GM19467 (cell line): Measurements from ENCODE around the gene SGK1.
"Not testable (repeated sequence)": the region's sequence is repeated elsewhere in the genome, so short reads cannot be mapped to it uniquely, and the experiment has no call there.

Source experiments
- ATAC-seq: cut with Tn5 transposase; IDR thresholded peaks from one replicate; pipeline ENCODE4 v1.9.1; 2021; ENCODE audit warnings: mild to moderate bottlenecking, moderate library complexity; ENCODE audit not compliant: unreplicated experiment

The SGK1 gene

DNA sequence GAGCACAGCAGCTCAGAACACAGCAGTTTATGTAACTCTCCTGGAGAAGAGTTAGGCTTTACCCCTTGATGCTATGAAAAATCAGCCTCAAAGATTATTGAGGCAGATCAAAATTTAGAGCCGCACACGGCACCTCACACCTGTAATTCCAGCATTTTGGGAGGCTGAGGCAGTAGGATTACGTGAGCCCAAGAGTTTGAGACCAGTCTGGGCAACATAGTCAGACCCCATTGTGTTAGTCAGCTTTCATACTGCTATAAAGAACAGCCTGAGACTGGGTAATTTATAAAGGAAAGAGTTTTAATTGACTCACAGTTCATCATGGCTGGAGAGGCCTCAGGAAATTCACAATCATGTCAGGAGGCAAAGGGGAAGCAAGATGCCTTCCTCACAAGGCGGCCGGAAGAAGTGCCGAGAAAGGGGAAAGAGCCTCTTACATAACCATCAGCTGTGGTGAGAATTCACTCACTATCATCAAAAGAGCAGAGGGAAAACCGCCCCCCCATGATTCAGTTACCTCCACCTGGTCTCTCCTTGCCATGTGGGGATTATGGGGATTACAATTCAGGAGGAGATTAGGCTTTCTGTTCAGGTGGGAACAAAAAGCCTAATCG, 87.7 kb downstream of the SGK1 start:
- no peak for ATAC-seq

DNA sequence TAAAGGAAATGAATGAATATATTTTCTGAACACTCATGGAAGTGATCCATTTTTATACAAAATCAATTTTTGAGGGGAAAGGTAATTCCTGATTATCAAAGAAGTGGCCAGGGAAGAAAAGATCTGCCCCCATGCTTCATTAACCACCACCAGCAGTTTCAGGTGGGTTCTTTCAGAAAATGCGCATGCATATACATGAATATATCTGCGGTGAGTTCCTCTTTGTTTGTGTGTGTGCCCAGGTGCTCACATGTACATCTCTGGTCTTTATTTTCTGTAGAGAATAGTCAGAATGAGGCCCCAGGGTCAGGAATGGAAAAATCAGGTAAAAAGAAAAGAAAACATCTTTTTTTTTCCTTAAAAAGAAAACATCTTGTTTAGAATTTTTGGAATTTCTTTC, 88.4 kb downstream of the SGK1 start:
- no peak for ATAC-seq

DNA sequence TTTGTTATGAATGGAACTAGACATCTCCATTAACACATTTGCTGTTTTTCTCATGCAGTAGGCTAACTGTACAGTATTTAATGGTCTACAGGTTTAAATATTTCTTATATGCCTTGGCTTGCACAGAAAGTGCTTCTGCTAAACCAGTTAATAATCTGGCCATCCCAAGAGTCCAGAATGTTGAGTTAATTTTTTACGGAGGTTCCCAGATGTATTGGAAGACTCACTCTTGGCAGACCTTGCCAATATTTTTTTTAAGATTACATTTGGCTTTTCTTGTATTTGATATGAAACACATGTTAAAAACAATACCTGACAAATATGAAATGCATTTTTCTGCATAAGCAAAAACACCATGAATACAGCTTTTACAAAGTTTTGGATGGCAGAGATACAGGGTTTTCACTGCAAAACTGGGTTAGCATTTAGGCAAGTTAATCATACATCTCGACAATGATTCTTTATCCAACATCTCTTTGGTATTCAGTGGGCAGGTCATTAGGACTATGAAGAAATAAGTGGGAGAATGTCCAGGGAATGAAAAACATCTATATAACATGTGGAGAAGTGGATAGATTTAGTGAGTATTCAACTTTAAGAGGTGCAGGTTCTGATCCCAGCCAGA, 94.0 kb downstream of the SGK1 start:
- no peak for ATAC-seq

DNA sequence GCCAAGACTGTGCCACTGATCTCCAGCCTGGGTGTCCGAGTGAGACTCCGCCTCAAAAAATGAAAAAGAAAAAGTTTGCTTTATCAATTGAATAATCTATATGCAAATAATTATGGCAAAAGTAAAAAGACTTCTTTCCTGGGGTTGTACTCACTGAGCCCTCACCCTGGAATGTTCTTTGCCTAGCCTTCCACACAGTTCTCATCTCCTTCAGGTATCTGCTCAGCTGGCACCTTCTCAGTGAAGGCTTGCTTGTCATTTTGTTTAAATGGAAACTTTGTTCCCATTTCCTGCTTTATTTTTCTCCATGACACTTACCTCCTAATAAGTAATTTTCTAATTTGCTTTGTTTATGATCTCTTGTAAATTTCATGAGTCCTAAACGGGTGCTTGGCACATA, 96.7 kb downstream of the SGK1 start:
- no peak for ATAC-seq

DNA sequence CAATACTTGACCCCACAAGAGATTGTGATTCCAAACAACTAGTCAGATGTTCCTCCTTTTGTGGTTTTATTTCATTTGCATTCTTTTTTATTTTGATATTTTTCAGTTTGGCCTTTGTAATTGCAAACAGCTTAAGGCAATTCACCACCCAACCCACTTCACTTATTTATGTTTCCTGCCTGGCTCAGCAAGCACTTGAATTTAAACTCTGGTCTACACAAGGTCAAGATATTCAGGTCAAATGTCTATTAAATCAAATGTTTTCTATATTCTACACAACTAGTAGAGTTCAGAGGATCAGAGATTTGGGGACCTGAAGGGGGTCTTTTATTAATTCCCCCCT, 100.1 kb downstream of the SGK1 start:
- ATAC-seq: no peak

DNA sequence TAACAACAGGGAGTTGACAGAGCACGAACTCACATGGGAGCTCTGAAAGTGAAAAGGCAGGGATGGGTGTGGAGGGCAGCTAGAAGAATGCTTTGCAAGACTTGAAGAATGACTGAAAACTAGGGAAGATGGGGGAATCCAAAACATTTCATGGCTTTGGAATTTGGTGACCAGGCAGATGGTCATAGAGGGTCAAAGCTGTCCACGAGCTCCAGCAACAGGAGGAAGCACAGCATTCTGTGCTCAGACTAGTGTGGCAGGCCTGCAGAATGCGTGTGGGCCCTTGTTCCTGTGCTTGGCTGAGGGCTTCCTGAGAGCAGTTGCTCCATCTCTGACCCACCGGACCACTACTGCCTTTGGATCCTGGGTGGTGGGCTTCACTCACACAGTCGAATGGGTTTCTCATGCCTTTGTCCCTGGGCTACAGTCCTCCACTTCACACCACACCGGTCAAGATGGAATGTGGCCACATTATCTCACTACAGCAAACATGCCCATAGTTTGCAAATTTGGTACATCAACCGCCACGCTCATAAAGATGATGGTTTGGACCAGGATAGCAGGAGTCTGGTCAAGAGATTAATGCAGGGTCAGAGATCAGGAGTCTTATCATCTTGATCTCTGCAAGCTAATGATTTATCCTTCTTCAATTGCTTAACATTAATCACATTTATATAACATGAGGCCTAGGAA, 100.7 kb downstream of the SGK1 start:
- no peak for ATAC-seq

DNA sequence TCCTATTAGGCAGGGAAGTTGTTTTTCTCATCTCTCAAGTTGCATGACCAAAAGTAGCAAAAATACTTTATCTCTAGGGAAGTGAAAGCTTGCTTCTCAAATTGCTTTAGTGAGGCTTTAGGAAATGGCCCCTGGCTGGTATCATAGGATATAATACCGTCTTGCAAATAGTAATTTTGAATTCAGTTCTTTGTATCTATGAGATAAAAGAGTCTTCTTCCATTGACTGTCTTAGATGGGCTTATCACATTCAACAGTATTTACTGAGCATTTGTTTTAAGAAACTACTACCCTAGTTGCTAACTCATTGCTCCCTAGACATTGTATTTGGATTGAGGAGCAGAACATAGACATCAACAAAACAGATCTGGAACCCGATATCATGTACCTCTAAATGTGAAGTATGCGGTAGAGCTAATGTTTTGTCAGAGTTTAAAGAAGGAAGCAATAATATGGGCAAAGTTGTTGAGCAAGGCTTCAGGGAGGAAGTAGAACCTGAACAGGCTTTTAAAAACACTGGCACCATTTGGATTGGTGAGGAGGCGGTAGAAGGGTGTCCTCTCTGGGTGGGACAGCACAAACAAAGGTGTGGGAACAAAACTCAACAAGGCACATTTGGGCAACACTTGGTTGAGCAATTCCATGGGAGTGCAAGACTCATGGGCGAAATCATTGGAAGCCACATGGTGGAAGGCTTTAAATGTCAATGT, 101.5 kb downstream of the SGK1 start:
- no peak for ATAC-seq

DNA sequence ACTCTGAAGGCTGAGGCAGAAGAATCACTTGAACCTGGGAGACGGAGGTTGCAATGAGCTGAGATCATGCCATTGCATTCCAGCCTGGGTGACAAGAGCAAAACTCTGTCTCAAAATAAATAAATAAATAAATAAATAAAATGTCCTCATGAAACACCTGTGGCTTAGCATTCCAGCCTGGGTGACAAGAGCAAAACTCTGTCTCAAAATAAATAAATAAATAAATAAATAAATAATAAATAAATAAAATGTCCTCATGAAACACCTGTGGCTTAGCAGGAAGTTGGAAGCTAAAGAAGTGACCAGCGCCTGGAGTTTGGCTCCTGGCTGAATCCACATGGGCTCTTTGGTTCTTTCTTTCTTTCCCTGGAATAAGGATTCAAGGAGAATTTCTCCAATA, 104.5 kb downstream of the SGK1 start:
- not testable (repeated sequence) for ATAC-seq

DNA sequence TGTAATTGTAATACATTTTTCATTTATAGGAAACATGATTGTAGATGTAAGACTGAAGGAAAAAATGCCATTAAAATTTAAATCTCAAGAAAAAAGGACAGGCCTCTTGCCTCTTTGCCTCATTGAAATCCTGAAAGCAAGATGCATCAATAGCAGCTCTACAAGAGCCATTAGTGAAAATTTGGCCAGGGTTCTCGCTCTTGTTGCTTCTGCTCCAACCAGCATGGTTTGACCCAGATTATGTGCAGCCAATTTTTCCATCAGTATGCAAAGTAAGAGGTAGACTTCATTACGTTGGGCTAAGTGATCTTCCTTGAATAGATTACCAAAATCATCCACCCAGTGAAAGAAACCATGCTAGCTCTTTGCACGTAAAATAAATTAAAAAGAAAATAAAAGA, 106.6 kb downstream of the SGK1 start:
- no peak for ATAC-seq

DNA sequence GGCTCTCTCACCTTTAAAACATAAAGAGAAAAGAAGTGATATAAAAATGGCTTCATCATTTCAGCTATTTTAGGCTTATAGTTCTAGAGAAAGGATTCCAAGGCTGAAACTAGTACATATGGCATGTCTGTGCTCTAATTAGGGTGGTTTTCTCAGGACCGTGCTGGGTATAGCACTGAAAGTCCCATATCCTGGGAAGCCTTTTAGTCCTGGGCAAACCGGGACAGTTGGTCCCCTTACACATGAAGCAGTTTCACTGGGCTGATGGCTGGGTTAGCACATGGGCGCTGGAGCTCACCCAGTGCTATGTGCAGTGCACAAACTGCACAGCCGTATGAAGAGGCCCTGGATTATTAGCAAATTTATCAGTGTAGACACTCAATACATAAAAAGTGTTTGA, 110.5 kb downstream of the SGK1 start:
- ATAC-seq: no peak

DNA sequence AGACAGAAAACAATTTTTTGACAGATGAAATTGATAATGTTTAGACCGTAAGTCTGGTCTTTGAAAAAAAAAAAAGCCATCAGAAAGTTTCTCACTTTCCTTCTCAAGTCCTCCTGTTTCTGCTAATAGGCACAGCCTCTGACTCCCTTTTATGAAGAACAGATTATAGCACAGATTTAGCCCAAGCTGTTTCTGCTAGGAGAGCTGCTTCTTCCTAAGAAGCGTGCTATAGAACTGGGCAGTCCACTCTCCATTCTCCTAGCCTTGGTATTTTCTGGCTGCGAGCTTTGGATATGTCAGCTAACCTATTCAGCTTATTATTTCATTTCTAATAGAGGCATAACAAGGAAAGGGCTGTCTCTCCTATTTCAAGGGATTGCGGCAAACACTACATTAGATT, 112.5 kb downstream of the SGK1 start:
- no peak for ATAC-seq

DNA sequence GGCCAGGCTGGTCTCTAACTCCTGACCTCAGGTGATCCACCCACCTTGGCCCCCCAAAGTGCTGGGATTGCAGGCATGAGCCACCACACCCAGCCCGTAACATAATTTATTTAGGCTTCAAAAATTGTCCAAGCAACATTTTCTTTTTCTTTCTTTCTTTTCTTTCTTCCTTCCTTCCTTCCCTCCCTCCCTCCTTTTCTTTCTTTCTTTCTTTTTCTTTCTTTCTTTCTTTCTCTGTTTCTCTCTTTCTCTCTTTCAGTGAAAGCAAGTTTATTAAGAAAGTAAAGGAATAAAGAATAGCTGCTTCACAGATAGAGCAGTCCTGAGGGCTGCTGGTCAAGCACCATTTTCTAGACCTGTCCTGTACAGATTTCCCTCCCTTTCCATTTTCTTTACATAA, 113.2 kb downstream of the SGK1 start:
- not testable (repeated sequence) for ATAC-seq

DNA sequence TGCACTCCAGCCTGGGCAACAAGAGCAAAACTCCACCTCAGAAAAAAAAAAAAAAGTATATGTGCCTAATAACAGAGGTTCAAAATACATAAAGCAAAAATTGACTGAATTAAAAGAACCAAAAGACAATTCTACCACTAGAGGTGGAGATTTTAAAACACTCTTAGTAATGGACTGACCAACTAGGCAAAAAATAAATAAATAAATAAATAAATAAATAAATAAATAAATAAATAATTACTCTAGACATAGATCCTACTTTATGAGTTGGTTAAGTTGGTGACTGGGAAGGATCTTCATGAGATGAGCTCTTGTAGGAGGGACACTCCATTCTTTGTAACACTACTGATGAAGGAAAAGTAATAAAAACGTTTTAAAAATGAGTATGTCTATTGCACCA, 113.9 kb downstream of the SGK1 start:
- no peak for ATAC-seq

DNA sequence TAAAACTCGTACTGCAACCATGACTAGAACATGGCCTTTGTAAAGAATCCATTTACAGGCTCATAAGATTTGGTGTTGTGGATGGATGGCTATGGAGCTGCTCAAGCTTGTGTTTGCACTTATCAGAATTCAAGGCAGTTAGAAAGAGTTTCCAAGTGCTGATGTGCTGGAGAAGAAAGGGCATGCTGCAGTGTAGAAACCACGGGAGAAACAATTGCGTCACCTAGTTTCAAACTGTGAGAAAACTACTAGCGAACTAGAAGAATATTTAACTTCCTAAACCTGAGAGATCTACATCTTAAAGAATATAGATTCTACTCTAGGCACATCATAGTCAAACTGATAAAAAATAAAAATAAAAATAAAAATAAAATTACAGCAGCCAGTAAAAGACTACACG, 116.2 kb downstream of the SGK1 start:
- ATAC-seq: no peak

DNA sequence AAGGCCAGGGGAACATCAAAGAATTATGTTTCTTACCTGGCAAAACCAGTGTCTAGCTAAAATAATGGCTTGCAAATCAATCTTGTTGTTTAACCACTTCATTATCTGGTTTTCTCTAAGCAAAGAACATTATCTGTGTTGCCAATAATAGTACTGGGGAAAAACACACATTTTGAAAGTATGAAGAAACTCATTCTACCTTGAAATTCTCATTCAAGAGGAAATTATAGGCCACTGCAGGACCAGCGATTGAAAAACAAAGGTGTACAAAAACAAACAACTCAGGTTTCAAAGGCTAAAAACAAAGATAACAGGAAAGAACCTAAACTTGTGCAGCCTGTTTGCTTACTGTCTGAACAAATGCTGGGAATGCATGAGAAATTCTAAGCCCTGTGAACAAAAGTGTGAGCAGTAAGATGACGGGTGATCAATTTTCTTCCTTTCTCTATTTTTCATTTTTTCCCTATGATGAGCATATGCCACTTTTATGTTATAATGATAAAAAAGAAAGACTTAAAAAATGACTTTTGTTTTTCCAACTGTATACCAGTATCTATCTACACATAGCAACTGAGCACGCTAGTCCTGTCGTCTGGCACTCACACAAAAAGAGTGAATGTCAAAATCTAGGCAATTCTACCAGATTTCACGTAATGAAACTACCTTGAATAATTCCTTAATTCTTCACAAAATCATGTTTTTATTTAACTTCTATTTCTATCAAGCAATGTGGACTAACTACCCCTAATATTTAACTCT, 117.9 kb downstream of the SGK1 start:
- no peak for ATAC-seq

DNA sequence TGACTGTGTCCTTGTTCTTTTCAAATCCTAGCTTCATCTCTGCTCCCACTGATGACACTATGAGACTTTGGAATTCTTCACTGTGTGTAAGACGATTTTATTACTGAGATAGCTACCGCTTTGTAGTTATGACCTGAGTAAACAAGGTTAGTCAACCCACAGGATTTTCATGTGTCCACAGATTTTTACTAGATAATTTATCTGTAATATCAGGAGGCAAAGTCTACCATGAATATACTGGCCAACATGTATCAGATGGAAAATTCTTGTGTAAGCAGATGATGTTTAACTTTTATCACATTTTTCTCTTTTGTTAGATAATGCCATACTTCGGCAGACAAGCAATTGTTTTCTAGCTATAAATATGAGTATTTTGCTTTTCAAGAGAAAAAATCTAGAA, 119.8 kb downstream of the SGK1 start:
- no peak for ATAC-seq

DNA sequence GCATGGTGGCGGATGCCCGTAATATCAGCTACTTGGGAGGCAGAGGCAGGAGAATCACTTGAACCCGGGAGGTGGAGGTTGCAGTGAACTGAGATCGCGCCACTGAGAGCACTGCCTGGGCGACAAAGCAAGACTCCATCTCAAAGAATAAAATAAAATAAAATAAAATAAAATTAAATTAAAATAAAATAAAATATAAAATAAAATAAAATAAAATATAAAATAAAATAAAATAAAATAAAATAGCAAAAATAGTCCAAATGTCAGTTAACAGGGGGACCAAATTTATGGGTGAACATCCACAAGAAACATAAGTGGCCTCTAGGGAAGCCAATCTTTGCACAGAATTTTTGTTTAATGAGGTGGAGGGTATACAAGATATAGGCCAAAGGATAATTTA, 120.2 kb downstream of the SGK1 start:
- ATAC-seq: not testable (repeated sequence)

DNA sequence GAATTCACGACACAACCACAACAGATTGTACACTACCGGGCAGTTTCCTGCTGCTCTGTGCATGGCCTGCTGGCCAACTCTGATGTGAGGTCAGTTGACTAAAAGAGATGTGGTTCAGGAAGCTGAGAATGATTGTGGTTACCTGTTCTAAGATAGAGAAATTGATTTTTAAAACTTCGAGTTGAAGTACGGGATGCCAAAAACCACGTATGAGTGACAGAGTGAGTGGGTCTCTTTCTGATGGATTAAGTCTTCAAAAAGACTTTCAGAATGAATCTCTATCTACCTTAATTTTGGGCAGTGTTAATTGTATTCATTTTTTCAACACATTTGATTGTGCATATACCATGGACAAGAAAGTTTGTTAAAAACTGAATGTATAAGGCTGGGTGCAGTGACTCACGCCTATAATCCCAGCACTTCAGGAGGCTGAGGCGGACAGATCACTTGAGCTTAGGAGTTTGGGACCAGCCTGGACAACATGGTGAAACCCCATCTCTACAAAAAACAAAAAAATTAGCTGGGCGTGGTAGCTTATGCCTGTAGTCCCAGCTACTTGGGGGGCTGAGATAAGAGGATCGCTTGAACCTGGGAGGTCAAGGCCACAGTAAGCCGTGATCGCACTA, 121.2 kb downstream of the SGK1 start:
- ATAC-seq: no peak

DNA sequence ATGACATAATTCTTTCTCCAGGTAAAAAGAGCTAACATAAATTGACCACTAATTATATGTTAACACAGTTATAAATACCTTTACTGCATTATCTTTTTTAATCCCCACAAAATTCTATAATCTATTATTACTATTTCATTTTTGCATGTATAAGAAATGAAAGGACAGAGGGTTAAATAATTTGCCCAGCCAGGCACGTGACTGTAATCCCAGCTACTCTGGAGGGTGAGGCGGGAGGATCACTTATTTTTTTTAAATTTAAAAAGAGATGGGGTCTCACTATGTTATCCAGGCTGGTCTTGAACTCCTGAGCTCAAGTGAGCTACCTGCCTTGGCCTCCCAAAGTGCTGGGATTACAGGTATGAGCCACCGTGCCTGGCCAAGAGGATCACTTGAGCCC, 121.9 kb downstream of the SGK1 start:
- no peak for ATAC-seq

DNA sequence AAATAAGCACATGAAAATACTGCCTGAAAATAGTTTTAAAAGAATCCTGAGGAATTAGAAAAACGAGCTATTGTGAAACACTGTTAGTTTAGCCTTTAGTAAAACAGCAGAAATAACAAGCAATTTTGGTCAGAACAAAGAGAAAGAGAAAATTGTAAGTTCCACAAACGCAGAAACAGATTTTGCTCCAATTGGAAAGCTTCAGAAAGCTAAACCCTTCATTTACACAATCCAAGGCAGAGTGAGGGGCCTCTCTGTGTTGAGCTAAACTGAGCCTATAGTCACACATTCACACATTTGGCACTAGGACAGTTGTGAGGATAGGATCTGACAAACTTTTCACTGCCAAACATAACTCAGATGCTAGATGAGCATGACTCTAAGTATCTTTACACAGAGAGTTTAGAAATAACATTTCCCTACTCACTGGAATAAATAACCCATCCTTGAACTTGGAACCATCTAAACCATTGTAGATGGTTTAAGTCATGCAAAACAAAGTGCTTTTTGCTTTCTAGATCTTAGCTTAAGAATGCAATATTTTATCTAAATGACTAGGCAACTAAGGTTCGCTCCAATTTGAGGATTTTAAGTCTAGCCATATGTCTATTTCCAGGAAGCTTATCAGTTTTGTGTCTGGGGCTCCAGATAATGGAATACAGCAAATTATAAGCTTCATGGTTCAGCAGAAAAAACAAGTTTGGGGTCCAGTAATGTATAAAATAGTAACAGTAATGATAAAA, 122.6 kb downstream of the SGK1 start:
- ATAC-seq: no peak
